GM18511 (cell line): ENCODE measurements around the gene FLT3LG.

Experiments
- ATAC-seq: cut with Tn5 transposase; IDR thresholded peaks from one replicate; pipeline ENCODE4 v1.9.1; 2021; ENCODE audit warnings: mild to moderate bottlenecking, moderate library complexity; ENCODE audit not compliant: unreplicated experiment

The FLT3LG gene

DNA sequence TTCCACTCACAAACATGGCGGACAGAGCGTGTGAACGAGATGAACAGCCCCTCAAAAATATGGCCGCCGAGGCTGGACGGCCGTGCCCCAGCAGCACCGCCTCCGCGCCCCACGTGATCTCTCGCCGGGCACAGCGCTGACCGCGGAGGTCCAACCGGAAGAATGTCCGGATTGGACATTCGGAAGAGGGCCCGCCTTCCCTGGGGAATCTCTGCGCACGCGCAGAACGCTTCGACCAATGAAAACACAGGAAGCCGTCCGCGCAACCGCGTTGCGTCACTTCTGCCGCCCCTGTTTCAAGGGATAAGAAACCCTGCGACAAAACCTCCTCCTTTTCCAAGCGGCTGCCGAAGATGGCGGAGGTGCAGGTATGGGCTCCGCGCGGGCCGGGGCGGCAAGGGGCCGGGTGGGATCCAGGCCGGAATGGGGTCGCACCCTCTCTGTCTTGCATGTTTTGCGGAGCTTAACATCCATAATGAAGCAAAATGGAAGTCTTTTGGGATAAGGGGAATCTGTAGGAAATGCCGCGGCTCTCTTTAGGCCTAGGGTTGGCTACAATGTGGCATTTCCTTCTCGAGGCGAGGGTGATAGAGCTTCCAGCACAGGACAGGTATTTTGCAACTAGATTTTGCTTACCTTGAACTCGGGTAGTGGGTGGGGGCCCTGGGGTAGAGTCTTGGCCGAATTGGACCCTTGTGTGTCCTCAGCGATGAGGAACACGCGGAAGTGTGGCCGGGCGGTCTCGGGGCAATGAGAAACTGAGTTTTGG is 13.4 kb downstream of the FLT3LG start, which contains the start of gene RPL13A:
RPL13A (plus strand) TSS at position 332 of the 769 bp plus-strand sequence; CDS start at position 354, 22 bp downstream.
- ATAC-seq: peak; percentile 91

DNA sequence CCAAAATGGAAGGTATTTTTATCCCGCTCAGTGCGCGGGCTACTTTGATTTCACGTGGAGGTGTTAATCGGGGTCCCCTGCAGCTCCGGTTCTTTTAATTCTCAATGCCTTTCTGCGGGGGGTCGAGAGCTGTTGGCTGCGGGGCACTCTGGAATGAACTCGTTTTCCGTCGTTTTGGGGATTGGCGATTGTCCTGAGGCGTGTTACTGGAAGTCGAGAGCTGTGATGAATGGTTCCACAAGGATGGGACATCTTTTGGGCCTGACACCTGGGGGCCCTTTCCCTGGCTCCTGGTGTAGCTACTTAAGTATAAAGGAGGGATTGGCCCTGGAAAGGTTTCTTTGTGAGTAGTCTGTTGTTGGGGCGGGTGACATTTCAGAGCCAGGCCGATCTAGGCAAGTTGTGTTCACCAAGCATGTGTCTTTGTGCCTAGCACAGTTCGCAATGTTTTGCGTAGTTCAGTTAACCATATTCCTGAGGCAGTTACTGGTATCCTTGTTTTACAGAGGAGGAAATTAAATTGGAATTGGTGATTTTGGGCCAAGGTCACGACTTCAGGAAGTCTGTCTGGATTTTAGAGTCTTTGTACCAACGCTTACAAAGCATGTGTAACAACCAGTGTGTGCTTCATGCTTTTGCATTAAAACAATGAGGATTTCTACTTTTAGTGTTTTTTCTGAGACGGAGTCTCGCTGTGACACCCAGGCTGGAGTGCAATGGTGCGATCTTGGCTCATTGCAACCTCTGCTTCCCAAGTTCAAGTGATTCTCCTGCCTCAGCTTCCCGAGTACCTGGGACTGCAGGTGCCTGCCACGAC is 14.2 kb downstream of the FLT3LG start:
- no peak for ATAC-seq

DNA sequence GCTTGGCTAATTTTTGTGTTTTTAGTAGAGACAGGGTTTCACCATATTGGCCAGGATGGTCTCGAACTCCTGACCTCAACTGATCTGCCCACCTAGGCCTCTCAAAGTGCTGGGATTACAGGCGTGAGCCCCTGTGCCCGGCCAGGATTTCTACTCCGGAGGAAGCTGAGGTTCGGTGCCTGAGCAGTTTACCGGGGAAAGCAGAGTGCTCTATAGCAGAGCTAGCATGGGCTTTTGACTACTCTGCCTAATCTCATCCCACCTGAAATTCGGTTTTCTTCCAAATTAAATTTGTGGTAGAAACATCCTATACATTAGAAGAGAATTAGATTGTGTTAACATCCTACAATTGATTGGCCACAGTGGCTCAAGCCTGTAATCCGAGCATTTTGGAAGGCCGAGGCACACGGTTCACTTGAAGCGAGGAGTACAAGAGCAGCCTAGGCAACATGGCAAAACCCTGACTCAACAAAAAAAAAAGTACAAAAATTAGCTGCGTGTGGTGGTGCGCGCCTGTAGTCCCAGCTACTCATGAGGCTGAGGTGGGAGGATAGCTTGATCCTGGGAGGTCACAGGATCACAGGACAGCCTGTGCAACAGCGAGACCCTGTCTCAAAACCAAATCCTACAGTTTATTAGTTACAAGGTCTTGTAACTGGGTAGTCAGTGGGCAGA is 15.0 kb downstream of the FLT3LG start:
- ATAC-seq: no peak

DNA sequence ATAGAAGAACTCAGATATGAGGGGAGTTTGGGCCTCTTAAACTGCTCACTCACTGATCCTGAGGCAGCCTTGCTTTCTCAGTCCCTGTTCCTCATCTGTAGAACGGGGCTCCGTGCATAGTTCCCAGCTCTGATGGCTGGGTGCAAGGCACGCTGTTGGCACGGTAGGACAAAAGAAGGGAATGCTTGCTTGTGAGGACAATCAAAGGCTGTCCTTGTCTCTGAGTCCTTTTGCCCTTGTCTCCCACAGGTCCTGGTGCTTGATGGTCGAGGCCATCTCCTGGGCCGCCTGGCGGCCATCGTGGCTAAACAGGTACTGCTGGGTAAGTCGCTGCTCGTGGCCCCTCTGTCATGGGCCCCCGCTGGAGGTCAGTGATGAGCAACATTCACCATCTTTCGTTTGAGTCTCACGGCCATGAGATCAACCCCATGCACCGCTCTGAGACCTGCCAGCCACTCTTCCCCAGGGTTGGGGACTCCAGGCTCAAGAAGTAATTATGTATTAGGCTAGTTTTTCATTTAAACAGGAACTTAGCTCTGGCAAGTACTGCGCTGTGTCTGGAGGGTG is 15.7 kb downstream of the FLT3LG start:
- ATAC-seq: no peak

DNA sequence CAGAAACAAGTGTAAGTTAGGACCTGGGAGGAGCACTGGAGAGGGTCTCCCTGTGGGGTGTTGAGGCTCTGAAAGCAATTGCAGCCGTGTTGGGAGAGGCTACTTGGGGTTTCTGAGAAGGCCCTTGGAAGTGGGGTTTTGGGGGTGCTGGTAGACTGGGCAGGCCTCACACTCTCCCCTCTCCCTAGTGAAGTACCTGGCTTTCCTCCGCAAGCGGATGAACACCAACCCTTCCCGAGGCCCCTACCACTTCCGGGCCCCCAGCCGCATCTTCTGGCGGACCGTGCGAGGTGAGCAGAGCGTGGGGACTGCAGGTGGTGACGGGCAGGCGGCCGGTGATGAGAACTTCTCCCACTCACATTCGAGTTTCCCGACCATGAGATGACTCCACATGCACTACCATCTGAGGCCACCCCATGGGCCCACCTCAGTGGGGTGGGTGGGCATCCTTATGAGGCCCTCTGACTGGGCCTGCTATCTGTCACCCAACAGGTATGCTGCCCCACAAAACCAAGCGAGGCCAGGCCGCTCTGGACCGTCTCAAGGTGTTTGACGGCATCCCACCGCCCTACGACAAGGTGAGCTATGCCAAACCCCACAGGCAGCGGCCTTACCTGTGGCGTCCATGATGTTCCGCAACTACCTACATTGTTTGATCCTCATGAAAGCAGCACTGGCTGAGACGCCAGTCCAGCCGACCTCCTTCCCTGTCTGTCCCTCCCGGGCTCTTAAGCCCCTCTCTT is 16.4 kb downstream of the FLT3LG start:
- ATAC-seq: no peak

DNA sequence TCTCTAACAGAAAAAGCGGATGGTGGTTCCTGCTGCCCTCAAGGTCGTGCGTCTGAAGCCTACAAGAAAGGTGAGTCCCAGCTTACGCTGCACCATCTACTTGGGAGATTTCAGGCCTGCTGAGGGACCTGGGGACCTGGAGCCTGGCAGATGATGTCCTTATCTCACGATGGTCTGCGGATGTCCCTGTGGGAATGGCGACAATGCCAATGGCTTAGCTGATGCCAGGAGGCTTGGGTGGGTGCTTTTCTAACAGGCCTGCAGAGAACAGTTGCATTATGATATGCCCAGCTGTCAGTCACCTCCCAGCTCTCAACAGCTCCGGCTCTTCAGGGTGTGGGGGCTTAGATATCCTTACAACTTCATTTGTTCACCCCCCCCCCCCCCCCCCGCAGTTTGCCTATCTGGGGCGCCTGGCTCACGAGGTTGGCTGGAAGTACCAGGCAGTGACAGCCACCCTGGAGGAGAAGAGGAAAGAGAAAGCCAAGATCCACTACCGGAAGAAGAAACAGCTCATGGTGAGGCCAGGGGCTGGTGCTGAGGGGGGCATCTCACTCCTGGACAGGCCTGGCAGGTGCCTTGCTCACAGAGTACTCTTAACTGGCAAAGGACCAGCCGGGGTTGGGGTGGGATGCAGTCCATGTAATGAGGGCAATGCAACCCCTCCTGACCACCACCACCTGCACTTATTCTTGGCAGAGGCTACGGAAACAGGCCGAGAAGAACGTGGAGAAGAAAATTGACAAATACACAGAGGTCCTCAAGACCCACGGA is 17.2 kb downstream of the FLT3LG start:
- no peak for ATAC-seq

DNA sequence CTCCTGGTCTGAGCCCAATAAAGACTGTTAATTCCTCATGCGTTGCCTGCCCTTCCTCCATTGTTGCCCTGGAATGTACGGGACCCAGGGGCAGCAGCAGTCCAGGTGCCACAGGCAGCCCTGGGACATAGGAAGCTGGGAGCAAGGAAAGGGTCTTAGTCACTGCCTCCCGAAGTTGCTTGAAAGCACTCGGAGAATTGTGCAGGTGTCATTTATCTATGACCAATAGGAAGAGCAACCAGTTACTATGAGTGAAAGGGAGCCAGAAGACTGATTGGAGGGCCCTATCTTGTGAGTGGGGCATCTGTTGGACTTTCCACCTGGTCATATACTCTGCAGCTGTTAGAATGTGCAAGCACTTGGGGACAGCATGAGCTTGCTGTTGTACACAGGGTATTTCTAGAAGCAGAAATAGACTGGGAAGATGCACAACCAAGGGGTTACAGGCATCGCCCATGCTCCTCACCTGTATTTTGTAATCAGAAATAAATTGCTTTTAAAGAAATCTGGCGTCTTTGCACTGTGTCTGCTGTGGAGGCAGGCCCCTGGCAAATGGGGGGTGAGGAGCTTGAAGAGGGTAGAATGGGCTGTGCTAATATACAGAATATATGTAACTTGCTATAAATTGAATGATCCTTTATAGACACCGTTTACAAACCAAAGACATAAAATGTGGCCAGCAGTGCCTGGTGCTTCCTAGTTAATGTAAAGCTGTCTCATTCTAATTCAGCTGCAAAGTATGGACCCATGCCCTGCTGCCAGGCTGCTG is 18.0 kb downstream of the FLT3LG start:
- ATAC-seq: no peak

DNA sequence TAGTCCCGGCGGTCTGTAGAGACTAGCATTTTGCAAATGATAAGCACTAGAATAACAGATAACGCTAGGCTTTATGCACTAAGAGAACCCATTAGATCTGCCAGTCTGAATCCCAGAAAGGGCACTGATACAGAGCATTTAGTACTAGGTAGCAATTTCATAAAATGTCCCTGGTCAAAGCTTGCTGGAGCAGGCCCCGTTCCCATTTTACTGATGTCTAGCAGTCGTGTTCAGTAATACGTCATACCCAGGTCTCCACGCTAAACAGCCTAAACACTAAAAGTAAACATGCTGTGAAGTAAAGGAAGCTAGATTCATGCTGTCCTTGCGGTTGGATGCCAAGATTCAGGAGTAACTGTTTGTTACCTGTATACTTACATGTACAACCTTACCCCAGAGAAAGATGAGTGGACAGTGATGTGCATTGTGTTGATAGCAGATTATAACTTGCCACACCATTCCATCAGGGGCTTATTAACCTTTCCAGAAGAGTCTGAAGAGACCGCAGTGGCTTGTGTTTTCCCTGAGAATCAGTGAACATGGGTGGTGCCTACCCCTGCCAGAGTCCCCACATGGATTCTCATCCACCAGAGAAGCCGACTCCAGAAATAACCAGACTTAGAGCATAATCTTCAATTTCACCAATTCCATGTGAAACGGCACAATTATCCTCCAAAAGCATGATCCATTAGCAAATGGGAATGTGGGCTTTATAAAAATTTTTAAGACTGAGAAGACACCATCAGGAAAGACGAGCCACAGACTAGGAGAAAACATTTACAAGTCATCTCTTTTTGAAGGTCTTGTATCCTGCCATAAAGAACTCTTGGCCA is 18.8 kb downstream of the FLT3LG start:
- ATAC-seq: no peak

DNA sequence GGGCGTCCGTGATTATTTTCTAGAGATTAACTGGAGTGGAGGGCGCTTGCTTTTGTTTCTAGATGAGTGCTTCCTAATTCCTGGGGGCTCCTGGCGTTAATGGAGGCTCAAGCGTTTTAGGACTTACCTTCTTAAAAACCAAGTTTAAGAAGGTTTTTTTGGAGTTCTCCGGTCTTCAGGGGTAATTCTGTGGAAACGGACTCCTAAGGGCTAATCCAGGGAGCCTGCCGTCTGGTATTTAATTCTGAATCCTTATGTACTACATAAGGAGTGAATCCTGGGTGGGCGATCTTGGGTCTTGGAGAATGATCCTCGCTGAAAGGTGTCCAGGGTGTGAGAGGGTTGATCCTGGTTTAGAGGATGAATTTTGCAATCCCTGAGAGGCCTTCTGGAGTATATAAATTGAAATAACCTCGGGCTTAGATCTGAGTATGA is 22.6 kb downstream of the FLT3LG start:
- no peak for ATAC-seq

DNA sequence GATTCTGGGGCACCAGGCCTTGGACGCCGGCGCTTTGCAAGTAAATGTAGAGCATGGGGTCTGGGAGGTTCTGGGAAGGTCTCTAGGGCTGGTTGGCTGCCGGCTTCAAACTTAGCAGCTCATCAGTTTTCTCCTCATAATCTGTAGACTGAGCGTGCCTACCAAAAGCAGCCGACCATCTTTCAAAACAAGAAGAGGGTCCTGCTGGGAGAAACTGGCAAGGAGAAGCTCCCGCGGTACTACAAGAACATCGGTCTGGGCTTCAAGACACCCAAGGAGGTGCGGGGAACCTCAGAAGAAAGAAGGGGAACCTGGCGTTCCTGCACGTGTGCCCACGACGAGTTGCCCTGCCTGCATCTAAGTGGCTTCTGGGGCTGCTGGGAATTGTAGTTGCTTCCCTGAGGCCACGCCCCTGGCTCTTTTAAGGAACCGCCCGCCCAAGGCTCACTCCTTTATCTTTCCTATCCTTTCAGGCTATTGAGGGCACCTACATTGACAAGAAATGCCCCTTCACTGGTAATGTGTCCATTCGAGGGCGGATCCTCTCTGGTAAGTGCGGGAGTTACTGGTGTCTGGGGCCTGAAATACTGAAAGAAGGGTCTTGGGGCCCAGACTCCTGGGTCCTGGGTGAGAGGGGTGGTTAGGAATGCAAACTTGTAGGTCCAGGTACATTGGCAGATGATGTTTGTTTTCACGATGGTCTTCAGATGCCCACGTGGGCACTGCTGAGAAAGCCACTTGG is 23.2 kb downstream of the FLT3LG start:
- no peak for ATAC-seq

DNA sequence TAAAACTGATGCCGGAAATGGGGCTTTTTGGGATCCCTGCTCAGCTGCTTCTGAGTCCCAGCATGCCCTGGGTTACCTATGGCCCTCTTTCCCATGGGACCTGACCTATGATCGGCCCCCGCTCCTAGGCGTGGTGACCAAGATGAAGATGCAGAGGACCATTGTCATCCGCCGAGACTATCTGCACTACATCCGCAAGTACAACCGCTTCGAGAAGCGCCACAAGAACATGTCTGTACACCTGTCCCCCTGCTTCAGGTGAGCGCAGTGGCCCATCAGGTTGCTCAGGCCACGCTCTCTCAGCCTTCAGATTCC is 23.7 kb downstream of the FLT3LG start:
- ATAC-seq: no peak

DNA sequence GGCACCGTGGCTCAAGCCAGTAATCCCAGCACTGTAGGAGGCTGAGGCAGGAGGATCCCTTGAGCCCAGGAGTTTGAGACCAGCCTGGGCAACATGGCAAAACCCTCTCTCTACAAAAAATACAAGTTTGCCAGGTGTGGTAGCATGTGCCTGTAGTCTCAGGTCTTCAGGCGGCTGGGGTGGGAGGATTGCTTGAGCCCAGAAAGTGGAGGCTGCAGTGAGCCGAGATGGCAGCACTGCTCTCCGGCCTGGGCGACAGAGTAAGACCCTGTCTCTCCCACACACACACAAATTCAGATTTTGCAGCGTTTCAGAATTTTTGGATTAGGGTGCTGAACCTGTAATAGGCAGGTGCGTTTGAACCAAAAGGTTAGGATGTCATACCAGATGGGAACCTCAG is 24.5 kb downstream of the FLT3LG start:
- ATAC-seq: no peak

DNA sequence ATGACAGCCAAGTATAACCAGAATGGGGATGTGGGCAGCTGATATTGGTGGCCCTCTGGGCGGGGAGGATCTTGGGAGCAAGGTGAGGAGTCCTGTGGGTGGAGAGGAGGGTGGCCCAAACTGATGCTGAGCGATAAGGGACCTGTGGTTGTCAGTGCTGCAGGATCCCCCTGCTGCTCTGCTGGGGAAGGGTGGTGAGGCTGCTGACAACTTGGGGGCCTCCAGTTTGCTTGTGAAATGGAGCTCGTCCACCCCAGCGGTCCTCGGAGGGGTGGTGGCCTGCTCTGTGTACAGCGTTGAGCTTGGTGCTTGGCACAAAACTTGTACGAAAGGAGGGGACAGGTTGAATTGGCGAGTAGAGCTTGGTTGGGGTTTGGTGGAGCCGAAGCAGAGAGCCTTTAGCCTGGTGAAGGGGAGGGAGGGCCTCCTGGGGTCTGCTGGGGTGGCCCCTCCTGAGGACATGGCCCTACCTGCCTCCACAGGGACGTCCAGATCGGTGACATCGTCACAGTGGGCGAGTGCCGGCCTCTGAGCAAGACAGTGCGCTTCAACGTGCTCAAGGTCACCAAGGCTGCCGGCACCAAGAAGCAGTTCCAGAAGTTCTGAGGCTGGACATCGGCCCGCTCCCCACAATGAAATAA is 25.1 kb downstream of the FLT3LG start:
- no peak for ATAC-seq

DNA sequence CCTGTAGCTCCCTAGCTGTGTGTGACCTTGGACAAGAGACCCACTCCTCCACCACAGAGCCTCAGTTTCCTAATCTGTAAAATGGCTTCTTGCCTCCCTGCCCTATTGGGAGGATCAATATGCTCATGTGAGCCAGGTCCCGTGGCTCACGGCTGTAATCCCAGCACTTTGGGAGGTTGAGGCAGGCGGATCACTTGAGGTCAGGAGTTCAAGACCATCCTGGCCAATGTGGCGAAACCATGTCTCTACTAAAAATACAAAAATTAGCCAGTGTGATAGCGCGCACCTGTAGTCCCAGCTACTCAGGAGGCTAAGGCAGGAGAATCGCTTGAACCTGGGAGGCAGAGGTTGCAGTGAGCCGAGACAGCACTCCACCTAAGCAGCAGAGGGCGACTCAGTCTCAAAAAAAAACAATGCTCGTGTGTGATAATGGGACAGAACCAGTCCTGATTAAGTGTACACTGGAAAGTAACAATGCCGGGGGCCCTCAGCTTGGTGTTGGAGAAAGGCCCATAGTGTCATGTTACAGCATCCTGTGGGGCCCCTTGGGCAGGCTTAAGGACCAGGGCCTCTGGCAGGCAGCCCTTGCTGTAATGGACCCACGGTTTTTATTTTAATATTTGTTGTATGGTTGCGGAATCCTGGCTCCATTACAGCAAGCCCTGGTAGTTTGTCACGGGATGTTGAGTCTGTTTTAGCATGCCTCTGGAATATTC is 29.0 kb downstream of the FLT3LG start:
- no peak for ATAC-seq

DNA sequence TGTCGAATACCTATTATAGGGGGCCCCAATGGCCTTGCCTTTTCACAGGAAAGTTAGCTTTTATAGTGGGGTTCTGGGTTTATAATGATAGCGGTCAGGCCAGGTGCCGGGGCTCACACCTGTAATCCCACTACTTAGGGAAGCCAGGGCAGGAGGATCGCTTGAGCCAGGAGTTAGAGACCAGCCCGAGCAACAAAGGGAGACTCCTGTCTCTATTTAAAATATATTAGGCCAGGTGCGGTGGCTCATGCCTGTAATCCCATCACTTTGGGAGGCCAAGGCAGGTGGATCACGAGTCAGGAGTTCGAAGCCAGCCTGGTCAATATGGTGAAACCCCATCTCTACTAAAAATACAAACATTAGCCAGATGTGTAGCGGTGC is 29.6 kb downstream of the FLT3LG start:
- no peak for ATAC-seq

DNA sequence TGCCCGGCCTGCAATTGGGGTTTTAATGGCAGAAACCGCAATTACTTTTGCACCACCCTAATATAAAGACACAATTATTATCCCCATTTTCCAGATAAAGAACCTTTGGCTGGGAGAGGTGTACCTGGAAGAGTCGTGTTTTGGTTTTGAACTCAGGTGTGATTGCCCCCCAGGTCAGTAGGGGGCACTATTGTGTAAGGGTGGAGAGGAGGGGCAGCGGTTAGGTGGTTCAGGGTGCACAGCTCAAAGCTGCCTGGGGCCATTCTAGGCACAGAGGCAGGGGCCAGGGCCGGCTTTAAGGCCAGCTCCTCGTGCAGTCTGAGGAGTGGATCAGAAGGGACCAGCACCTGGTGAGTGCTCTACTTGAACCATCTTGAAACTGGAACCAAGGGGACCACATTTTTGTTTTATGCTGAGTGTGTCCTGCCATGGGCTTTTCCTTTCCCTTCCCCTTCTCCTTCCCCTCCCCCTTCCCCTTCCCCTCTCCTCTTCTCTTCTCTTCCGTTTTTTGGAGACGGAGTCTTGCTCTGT is 32.6 kb downstream of the FLT3LG start:
- no peak for ATAC-seq
